ENCODE data around the gene TCEAL1. TPM values are rescaled to one million over a fixed set of nuclear protein-coding genes. Genes with fewer than 3 reads are reported as not detected.

TCEAL1 gene
- total RNA-seq, 4 donors from 2014 or later = 109 to 160 (median 133) TPM

GRCh38 chrX:103610282-103610681, 18.5 kb upstream of the TCEAL1 start:
- H3K4me3 ChIP-seq = no peak overlapping the region
- H3K9me3 ChIP-seq = no peaks in the 10 kb centered on the region
- TF ChIP-seq EP300 (IDR thresholded peaks at IDR 0.05) = no peak
- TF ChIP-seq POLR2A (IDR thresholded peaks at IDR 0.05) = no peak
- TF ChIP-seq CTCF (IDR thresholded peaks at IDR 0.05) = no peak
- peaks cover 0 to 7% of the 10 kb centered on the region in 2 donors for H3K27me3 ChIP-seq
- no peak overlapping the region for H3K27ac ChIP-seq
- H3K36me3 ChIP-seq = no peaks in the 10 kb centered on the region
- H3K4me1 ChIP-seq = no peaks in the 10 kb centered on the region
- 58 to 62% methylated on average over 1 of the region's 1 CpG for WGBS, 2 donors
- DNase-seq (ENCODE audit: low spot score in 2 of 2) = no peak

DNA sequence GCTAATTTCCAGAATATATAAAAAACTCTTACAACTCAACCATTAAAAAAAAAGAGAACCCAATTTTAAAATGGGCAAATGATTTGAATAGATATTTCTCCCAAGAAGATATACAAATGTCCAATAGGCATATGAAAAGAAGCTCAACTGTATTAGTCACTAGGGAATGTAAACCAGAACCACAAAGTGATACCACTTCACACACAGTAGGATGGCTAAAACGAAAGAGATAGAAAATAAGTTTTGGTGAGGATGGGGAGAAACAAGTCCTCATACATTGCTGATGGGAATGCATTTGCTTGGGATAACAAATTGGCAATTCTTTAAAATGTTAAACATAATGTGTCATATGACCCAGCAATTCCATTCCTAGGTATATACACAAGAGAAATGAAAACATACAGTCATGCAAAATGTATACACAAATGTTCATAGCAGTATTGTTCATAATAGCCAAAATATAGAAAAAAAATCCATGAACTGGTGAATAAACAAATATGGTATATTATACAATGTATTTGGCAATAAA, 15.3 kb upstream of the TCEAL1 start:
- Histone ChIP-seq H3K4me1 (no peaks in the 10 kb centered on the region), H3K9me3 (no peaks in the 10 kb centered on the region), H3K36me3 (no peaks in the 10 kb centered on the region), H3K4me3 (no peak overlapping the region), H3K27me3 (peaks cover 0 to 1% of the 10 kb centered on the region in 2 donors), H3K27ac (no peak overlapping the region)
- 53 to 70% methylated on average over 1 of the region's 1 CpG for WGBS, 2 donors
- TF ChIP-seq CTCF (IDR thresholded peaks at IDR 0.05) = no peak
- TF ChIP-seq EP300 (IDR thresholded peaks at IDR 0.05) = no peak
- no peak for TF ChIP-seq POLR2A (IDR thresholded peaks at IDR 0.05)
- no peak for DNase-seq (ENCODE audit: low spot score in 2 of 2)

GRCh38 chrX:103614999-103615398, 13.8 kb upstream of the TCEAL1 start:
- Histone ChIP-seq H3K9me3 (no peaks in the 10 kb centered on the region), H3K36me3 (no peaks in the 10 kb centered on the region), H3K27me3 (no peaks in the 10 kb centered on the region), H3K4me1 (no peaks in the 10 kb centered on the region), H3K4me3 (no peak overlapping the region), H3K27ac (no peak overlapping the region)
- WGBS, 2 donors = 67 to 100% methylated on average over 1 of the region's 1 CpG
- TF ChIP-seq EP300 (IDR thresholded peaks at IDR 0.05) (no peak), POLR2A (IDR thresholded peaks at IDR 0.05) (no peak), CTCF (IDR thresholded peaks at IDR 0.05) (no peak)
- DNase-seq (ENCODE audit: low spot score in 2 of 2) = no peak

DNA sequence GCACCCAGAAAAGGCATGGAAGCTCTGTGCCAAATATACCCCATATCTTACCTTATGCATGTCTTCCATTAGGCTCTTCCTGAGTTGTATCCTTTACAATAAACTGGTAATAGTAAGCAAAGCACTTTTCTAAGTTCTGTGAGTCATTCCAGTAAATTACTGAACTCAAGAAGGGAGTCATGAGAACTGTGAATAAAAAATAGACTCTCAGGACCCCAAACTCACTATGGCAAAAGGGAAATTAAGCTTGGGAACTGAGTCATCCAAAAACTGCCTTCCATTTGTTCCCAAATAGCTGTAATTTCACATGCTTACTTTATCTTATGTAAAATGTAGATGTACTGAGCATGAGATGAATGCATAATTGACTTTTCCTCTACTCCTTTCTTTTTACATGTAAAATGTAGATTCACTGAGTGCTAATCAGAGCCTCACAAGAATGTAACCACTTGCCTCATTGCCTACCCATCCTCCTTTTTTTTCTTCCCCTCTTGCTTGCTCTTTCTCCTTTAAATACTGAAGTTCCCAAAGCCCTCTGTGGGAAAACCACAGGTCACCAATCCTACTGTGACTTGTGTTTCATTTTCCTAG, 12.9 kb upstream of the TCEAL1 start:
- Histone ChIP-seq H3K36me3 (no peaks in the 10 kb centered on the region), H3K9me3 (no peaks in the 10 kb centered on the region), H3K27ac (no peak overlapping the region), H3K4me1 (no peaks in the 10 kb centered on the region), H3K27me3 (no peaks in the 10 kb centered on the region), H3K4me3 (no peak overlapping the region)
- no peak for DNase-seq (ENCODE audit: low spot score in 2 of 2)
- no peak for TF ChIP-seq CTCF (IDR thresholded peaks at IDR 0.05)
- TF ChIP-seq EP300 (IDR thresholded peaks at IDR 0.05) = no peak
- no peak for TF ChIP-seq POLR2A (IDR thresholded peaks at IDR 0.05)

- Histone ChIP-seq H3K27me3 (no peaks in the 10 kb centered on the region), H3K36me3 (no peaks in the 10 kb centered on the region), H3K27ac (no peak overlapping the region), H3K4me3 (no peak overlapping the region), H3K9me3 (no peaks in the 10 kb centered on the region), H3K4me1 (no peaks in the 10 kb centered on the region)
- WGBS, 2 donors = 25 to 57% methylated on average over 1 of the region's 1 CpG
- DNase-seq (ENCODE audit: low spot score in 2 of 2) = no peak
- no peak for TF ChIP-seq EP300 (IDR thresholded peaks at IDR 0.05)
- TF ChIP-seq CTCF (IDR thresholded peaks at IDR 0.05) = no peak
- TF ChIP-seq POLR2A (IDR thresholded peaks at IDR 0.05) = no peak
Measured at GRCh38 chrX:103616676-103617186, 12.0 kb upstream of the TCEAL1 start.
